PFSK-1 (cell line): ENCODE measurements around the gene PGAP6.

Source experiments
- POLR2AphosphoS5 ChIP-seq: IDR thresholded peaks from 2 replicates; pipeline ENCODE4 v1.6.1; 2012; ENCODE audit warnings: low read depth, mild to moderate bottlenecking, control low read depth, low read length, moderate library complexity
- REST ChIP-seq, 2 experiments: IDR thresholded peaks; 2 replicates each; pipeline versions ENCODE4 v1.6.1 to v1.8.0; 2011 to 2012; ENCODE audit warnings: low read depth in 2 of 2, low read length in 2 of 2, control low read depth in 1 of 2, inconsistent platforms in 1 of 2, mild to moderate bottlenecking in 1 of 2, moderate library complexity in 1 of 2; ENCODE audit not compliant: insufficient read depth in 1 of 2
- SIN3A ChIP-seq: IDR thresholded peaks from 2 replicates; pipeline ENCODE4 v1.6.1; 2012; ENCODE audit warnings: mild to moderate bottlenecking, low read length, moderate library complexity, borderline replicate concordance; ENCODE audit not compliant: insufficient read depth
- TAF1 ChIP-seq: IDR thresholded peaks from 2 replicates; pipeline ENCODE4 v1.6.1; 2012; ENCODE audit warnings: low read length, control low read depth, borderline replicate concordance; ENCODE audit not compliant: insufficient read depth

- TF ChIP-seq POLR2AphosphoS5 (no peak), TAF1 (no peak), REST (IDR thresholded peaks at IDR 0.05; ENCODE audit: insufficient read depth in 1 of 2, low read depth in 2 of 2, low read length in 2 of 2) (no peak), SIN3A (no peak)
Observed at GRCh38 chr16:400061-400591, 18.3 kb upstream of the PGAP6 start.
